ENCODE results near the gene TSN. TPM values are rescaled to one million over a fixed set of nuclear protein-coding genes. Genes with fewer than 3 reads are reported as not detected.
"Not testable (repeated sequence)": the region's sequence is repeated elsewhere in the genome, so short reads cannot be mapped to it uniquely, and the experiment has no call there.

The TSN gene
- total RNA-seq, 2 donors from 2014 or later, result 18.2 to 20.8 TPM

- no peaks in the 10 kb centered on the region for H3K9me3 ChIP-seq
- WGBS, 2 donors, result 53 to 54% methylated on average over 10 to 11 of the region's 11 CpGs
- no peak overlapping the region for H3K4me3 ChIP-seq
- ATAC-seq (no peak), DNase-seq (peak in 1 of 4 donors; percentile 17)
- no peaks in the 10 kb centered on the region for H3K36me3 ChIP-seq (replicated peaks in 1 of 2; ENCODE audit: insufficient read depth in 1 of 2, low read depth in 2 of 2)
- intact Hi-C loops (cut with DNase I), result no loop called here
- peak overlapping the region; percentile 45 to 88 (median 76) for H3K27ac ChIP-seq
- H3K4me1 ChIP-seq, result peaks cover 22% of the 10 kb centered on the region
- no peak for TF ChIP-seq CTCF (IDR thresholded peaks at IDR 0.05)
- TF ChIP-seq POLR2A (IDR thresholded peaks at IDR 0.05), result no peak
- no peaks in the 10 kb centered on the region for H3K27me3 ChIP-seq
Measured at GRCh38 chr2:121709776-121710469, 45.5 kb upstream of the TSN start.

GRCh38 chr2:121710470-121711170 lies 44.8 kb upstream of the TSN start:
- no peaks in the 10 kb centered on the region for H3K36me3 ChIP-seq (replicated peaks in 1 of 2; ENCODE audit: insufficient read depth in 1 of 2, low read depth in 2 of 2)
- no peak for DNase-seq
- H3K27me3 ChIP-seq, result no peaks in the 10 kb centered on the region
- no peaks in the 10 kb centered on the region for H3K9me3 ChIP-seq
- no peak overlapping the region for H3K4me3 ChIP-seq
- intact Hi-C loops (cut with DNase I), result no loop called here
- no peak for TF ChIP-seq CTCF (IDR thresholded peaks at IDR 0.05)
- TF ChIP-seq POLR2A (IDR thresholded peaks at IDR 0.05), result no peak
- H3K27ac ChIP-seq, result peak overlapping the region; percentile 45 to 88 (median 76)
- WGBS, 2 donors, result 44 to 49% methylated on average over 5 to 7 of the region's 7 CpGs
- no peak for ATAC-seq
- peaks cover 22% of the 10 kb centered on the region for H3K4me1 ChIP-seq

GRCh38 chr2:121711481-121711880 lies 44.0 kb upstream of the TSN start:
- intact Hi-C loops (cut with DNase I); H3K27me3 ChIP-seq; ATAC-seq; H3K9me3 ChIP-seq; H3K4me3 ChIP-seq; H3K36me3 ChIP-seq (replicated peaks in 1 of 2; ENCODE audit: insufficient read depth in 1 of 2, low read depth in 2 of 2); DNase-seq: not testable (repeated sequence)
- Histone ChIP-seq H3K27ac (peak overlapping the region in 2 of 4 donors; percentile 87 to 88), H3K4me1 (peaks cover 20% of the 10 kb centered on the region)
- 68 to 97% methylated on average over 3 of the region's 3 CpGs for WGBS, 2 donors

- TF ChIP-seq CTCF (IDR thresholded peaks at IDR 0.05), result no peak
- no peak for TF ChIP-seq POLR2A (IDR thresholded peaks at IDR 0.05)
- Histone ChIP-seq H3K9me3 (no peaks in the 10 kb centered on the region), H3K27ac (peak overlapping the region in 3 of 4 donors; percentile 32 to 69 (median 40)), H3K27me3 (no peaks in the 10 kb centered on the region), H3K4me1 (peaks cover 7% of the 10 kb centered on the region), H3K36me3 (replicated peaks in 1 of 2; ENCODE audit: insufficient read depth in 1 of 2, low read depth in 2 of 2) (no peaks in the 10 kb centered on the region), H3K4me3 (no peak overlapping the region)
- intact Hi-C loops (cut with DNase I), result no loop called here
- peak; percentile 30 for ATAC-seq
- DNase-seq, result no peak
- 46 to 72% methylated on average over 1 of the region's 1 CpG for WGBS, 2 donors
Measured at GRCh38 chr2:121716126-121716525, 39.3 kb upstream of the TSN start.

- DNase-seq, result no peak
- intact Hi-C loops (cut with DNase I), result no loop called here
- no peak for TF ChIP-seq CTCF (IDR thresholded peaks at IDR 0.05)
- TF ChIP-seq POLR2A (IDR thresholded peaks at IDR 0.05), result no peak
Measured at GRCh38 chr2:121717529-121717928, 37.9 kb upstream of the TSN start.

More at GRCh38 chr2:121717529-121717928, 37.9 kb upstream of the TSN start:
- no peaks in the 10 kb centered on the region for H3K9me3 ChIP-seq
- H3K4me3 ChIP-seq, result no peak overlapping the region
- ATAC-seq, result no peak
- WGBS, 2 donors, result 85 to 93% methylated on average over 6 of the region's 6 CpGs
- H3K36me3 ChIP-seq (replicated peaks in 1 of 2; ENCODE audit: insufficient read depth in 1 of 2, low read depth in 2 of 2), result no peaks in the 10 kb centered on the region
- H3K27me3 ChIP-seq, result no peaks in the 10 kb centered on the region
- H3K27ac ChIP-seq, result peak overlapping the region in 1 of 4 donors; percentile 69
- H3K4me1 ChIP-seq, result peaks cover 7% of the 10 kb centered on the region

Measured in body of pancreas (tissue), 4 donors.